Mononuclear cell (primary cell): Measurements from ENCODE around the gene KLHL24. TPM values are rescaled to one million over a fixed set of nuclear protein-coding genes. Genes with fewer than 3 reads are reported as not detected.

Experiments
- total RNA-seq: library from RNA; depleted of rRNA; stranded (reverse); fragments of >200 nt; gene quantifications from one replicate; pipeline ENCODE4 v1.2.3, GENCODE V29; 2012

Gene KLHL24
- total RNA-seq, 1 donor, result 242 TPM

Other genes starting within 250 kb of the KLHL24 start
- gene MCF2L2, start 207.0 kb upstream of the KLHL24 start, total RNA-seq, result 2.9 TPM
- gene KLHL6, start 79.9 kb upstream of the KLHL24 start, total RNA-seq, result 24.9 TPM
- 17.0 TPM for gene YEATS2, start 62.2 kb downstream of the KLHL24 start, total RNA-seq
- 3.8 TPM for gene MAP6D1, start 190.0 kb downstream of the KLHL24 start, total RNA-seq
- gene PARL, start 249.3 kb downstream of the KLHL24 start, total RNA-seq, result 41.1 TPM